Nephron progenitor cell (in vitro differentiated cells): ENCODE data around the gene CSMD2.

Source experiments
- DNase-seq: peaks from one replicate; pipeline ENCODE4 v3.0.0; 2021
- H3K27ac Mint-ChIP-seq: 2 replicates; pipeline ENCODE4 v1.8.0; 2021; ENCODE audit warnings: mild to moderate bottlenecking, moderate library complexity, mixed read lengths
- H3K27me3 Mint-ChIP-seq: 2 replicates; pipeline ENCODE4 v1.8.0; 2021; ENCODE audit warnings: mild to moderate bottlenecking, low read depth, mixed read lengths; ENCODE audit not compliant: poor library complexity
- H3K36me3 Mint-ChIP-seq: 2 replicates; pipeline ENCODE4 v1.8.0; 2021; ENCODE audit warnings: low read depth, mixed read lengths
- H3K4me1 Mint-ChIP-seq: 2 replicates; pipeline ENCODE4 v1.8.0; 2021; ENCODE audit warnings: mixed read lengths
- H3K4me3 Mint-ChIP-seq: 2 replicates; pipeline ENCODE4 v1.8.0; 2021; ENCODE audit warnings: mild to moderate bottlenecking, moderate library complexity, mixed read lengths
- H3K9me3 Mint-ChIP-seq: 2 replicates; pipeline ENCODE4 v1.8.0; 2021; ENCODE audit warnings: mild to moderate bottlenecking, moderate library complexity, mixed read lengths
- CTCF ChIP-seq: fragments of 200-600 bp; sonication (generic); IDR thresholded peaks from 2 replicates; pipeline ENCODE4 v1.5.0; 2021; ENCODE audit warnings: antibody characterized with exemption

Gene CSMD2

GRCh38 chr1:34075576-34075975 lies 89.5 kb downstream of the CSMD2 start:
- H3K4me1 Mint-ChIP-seq = peaks cover 20% of the 10 kb centered on the region
- peaks cover 6% of the 10 kb centered on the region for H3K27me3 Mint-ChIP-seq
- no peak overlapping the region for H3K27ac Mint-ChIP-seq

GRCh38 chr1:34073028-34073695 lies 91.9 kb downstream of the CSMD2 start:
- no peak for TF ChIP-seq CTCF
- no peak overlapping the region for H3K4me3 Mint-ChIP-seq
- H3K27me3 Mint-ChIP-seq = peaks cover 11% of the 10 kb centered on the region
- H3K9me3 Mint-ChIP-seq = peaks cover 29% of the 10 kb centered on the region
- peaks cover 23% of the 10 kb centered on the region for H3K4me1 Mint-ChIP-seq
- no peaks in the 10 kb centered on the region for H3K36me3 Mint-ChIP-seq
- DNase-seq = no peak
- no peak overlapping the region for H3K27ac Mint-ChIP-seq

More at GRCh38 chr1:34075576-34075975, 89.5 kb downstream of the CSMD2 start:
- no peak for TF ChIP-seq CTCF
- no peak for DNase-seq
- peaks cover 1% of the 10 kb centered on the region for H3K36me3 Mint-ChIP-seq
- no peak overlapping the region for H3K4me3 Mint-ChIP-seq
- peaks cover 17% of the 10 kb centered on the region for H3K9me3 Mint-ChIP-seq

- H3K9me3 Mint-ChIP-seq = peaks cover 30% of the 10 kb centered on the region
Measured at GRCh38 chr1:34070201-34070836, 94.7 kb downstream of the CSMD2 start.

GRCh38 chr1:34066981-34067603 lies 97.9 kb downstream of the CSMD2 start:
- Mint-ChIP-seq H3K4me1 (peaks cover 18% of the 10 kb centered on the region), H3K36me3 (no peaks in the 10 kb centered on the region), H3K4me3 (no peak overlapping the region), H3K27ac (no peak overlapping the region), H3K27me3 (peaks cover 15% of the 10 kb centered on the region), H3K9me3 (peaks cover 34% of the 10 kb centered on the region)
- no peak for TF ChIP-seq CTCF
- DNase-seq = no peak

More at GRCh38 chr1:34070201-34070836, 94.7 kb downstream of the CSMD2 start:
- peaks cover 23% of the 10 kb centered on the region for H3K4me1 Mint-ChIP-seq
- no peak for DNase-seq
- H3K4me3 Mint-ChIP-seq = no peak overlapping the region
- no peaks in the 10 kb centered on the region for H3K36me3 Mint-ChIP-seq
- H3K27ac Mint-ChIP-seq = peak overlapping the region; percentile 38
- peaks cover 11% of the 10 kb centered on the region for H3K27me3 Mint-ChIP-seq
- TF ChIP-seq CTCF = no peak

GRCh38 chr1:34066166-34066565 lies 98.9 kb downstream of the CSMD2 start:
- DNase-seq = no peak
- H3K9me3 Mint-ChIP-seq = peaks cover 34% of the 10 kb centered on the region
- peaks cover 9% of the 10 kb centered on the region for H3K4me1 Mint-ChIP-seq
- H3K27ac Mint-ChIP-seq = no peak overlapping the region
- peaks cover 15% of the 10 kb centered on the region for H3K27me3 Mint-ChIP-seq
- no peaks in the 10 kb centered on the region for H3K36me3 Mint-ChIP-seq
- H3K4me3 Mint-ChIP-seq = no peak overlapping the region
- TF ChIP-seq CTCF = no peak
